Caco-2 (cell line): Measurements from ENCODE around the gene EZH2. TPM values are rescaled to one million over a fixed set of nuclear protein-coding genes. Genes with fewer than 3 reads are reported as not detected.

Source experiments
- BruUV-seq: library from RNA; stranded (reverse); fragments of 400-500 nt; replicated peaks from 2 replicates; lab custom pipeline; 2021; lab: Mats Ljungman, UMichigan
- CTCF ChIA-PET: fragments of 300-600 bp; sonication (Branson Sonifier 250); formaldehyde crosslinking; loops from one replicate; lab custom pipeline; 2022; ENCODE audit warnings: antibody characterized with exemption; lab: Charles Lee
- POLR2A ChIA-PET: fragments of 300-600 bp; sonication (Branson Sonifier 250); formaldehyde crosslinking; loops from one replicate; lab custom pipeline; 2022; ENCODE audit warnings: antibody characterized with exemption; lab: Charles Lee
- DNase-seq, 2 experiments: peaks; one replicate each; pipeline versions ENCODE4 v3.0.0 to v3.0.0-alpha.2; 2020 to 2022
- H3K27me3 ChIP-seq: replicated peaks from 2 replicates; pipeline ENCODE4 v1.6.0; 2011; ENCODE audit warnings: low read length; ENCODE audit not compliant: control insufficient read depth, insufficient read depth
- H3K36me3 ChIP-seq: 2 replicates; pipeline ENCODE4 v1.5.1; 2011; ENCODE audit warnings: low read length; ENCODE audit not compliant: control insufficient read depth, insufficient read depth
- H3K4me1 ChIP-seq: fragments of 250-450 bp; sonication (Bioruptor Pico); 2 replicates; pipeline ENCODE4 v1.5.1; 2020; ENCODE audit warnings: mild to moderate bottlenecking
- H3K4me3 ChIP-seq: 2 replicates; pipeline ENCODE4 v1.5.1; 2011; ENCODE audit warnings: low read depth, mild to moderate bottlenecking, control low read depth, low read length
- H3K9me3 ChIP-seq: fragments of 250-450 bp; sonication (Bioruptor Pico); 2 replicates; pipeline ENCODE4 v1.5.1; 2020; ENCODE audit warnings: mild to moderate bottlenecking, moderate library complexity
- H3K27ac Mint-ChIP-seq: one replicate; pipeline ENCODE4 v1.8.0; 2022; ENCODE audit warnings: mixed read lengths; ENCODE audit not compliant: unreplicated experiment
- H3K27me3 Mint-ChIP-seq: one replicate; pipeline ENCODE4 v1.8.0; 2022; ENCODE audit warnings: mixed read lengths; ENCODE audit not compliant: insufficient read depth, unreplicated experiment
- H3K36me3 Mint-ChIP-seq: one replicate; pipeline ENCODE4 v1.8.0; 2022; ENCODE audit warnings: mild to moderate bottlenecking, mixed read lengths; ENCODE audit not compliant: insufficient read depth, unreplicated experiment
- H3K4me1 Mint-ChIP-seq: one replicate; pipeline ENCODE4 v1.8.0; 2022; ENCODE audit warnings: low read depth, mixed read lengths; ENCODE audit not compliant: unreplicated experiment
- H3K4me3 Mint-ChIP-seq: one replicate; pipeline ENCODE4 v1.8.0; 2022; ENCODE audit warnings: mild to moderate bottlenecking, moderate library complexity, mixed read lengths; ENCODE audit not compliant: unreplicated experiment
- H3K9me3 Mint-ChIP-seq: one replicate; pipeline ENCODE4 v1.8.0; 2022; ENCODE audit warnings: mixed read lengths; ENCODE audit not compliant: unreplicated experiment
- intact Hi-C: fragments of 100-400 bp; cut with micrococcal nuclease; formaldehyde crosslinking; loops from one replicate; pipeline ENCODE4 v1.10.0; 2022; ENCODE audit not compliant: unreplicated experiment
- total RNA-seq: library from RNA; stranded (reverse); gene quantifications from 2 replicates; pipeline ENCODE4 v1.2.3, GENCODE V29; 2022
- TF ChIP-seq, protein P1 (sequence below), 2 experiments: fragments of 200-600 bp in 1 of 2; IDR thresholded peaks; 1 replicate in 1 of 2; 2 replicates in 1 of 2; pipeline versions ENCODE4 v1.5.1 to v1.8.0; 2011 to 2022; ENCODE audit warnings: antibody characterized with exemption in 1 of 2, control low read depth in 1 of 2, inconsistent platforms in 1 of 2, low read depth in 1 of 2, low read length in 1 of 2, mild to moderate bottlenecking in 1 of 2, moderate library complexity in 1 of 2; ENCODE audit not compliant: insufficient read depth in 1 of 2, severe bottlenecking in 1 of 2, unreplicated experiment in 1 of 2

EZH2 gene
- total RNA-seq, 1 experiment from 2014 or later = 63.7 TPM

DNA sequence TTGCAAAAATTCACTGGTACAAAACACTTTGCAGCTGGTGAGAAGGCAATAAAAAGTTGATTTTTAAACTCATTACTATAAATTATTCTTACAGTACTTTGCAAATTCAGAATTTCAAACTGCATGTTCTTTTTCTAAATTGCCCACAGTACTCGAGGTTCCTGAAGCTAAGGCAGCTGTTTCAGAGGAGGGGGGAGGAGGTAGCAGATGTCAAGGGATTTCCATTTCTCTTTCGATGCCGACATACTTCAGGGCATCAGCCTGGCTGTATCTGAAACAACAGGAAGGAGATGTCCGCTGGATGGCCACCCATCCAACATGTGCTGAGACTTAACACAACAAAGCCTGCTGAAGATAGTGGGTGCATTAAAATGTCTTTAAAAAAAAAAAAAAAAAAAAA is 76.7 kb downstream of the EZH2 start:
- peaks cover 92% of the 10 kb centered on the region for H3K36me3 Mint-ChIP-seq

DNA sequence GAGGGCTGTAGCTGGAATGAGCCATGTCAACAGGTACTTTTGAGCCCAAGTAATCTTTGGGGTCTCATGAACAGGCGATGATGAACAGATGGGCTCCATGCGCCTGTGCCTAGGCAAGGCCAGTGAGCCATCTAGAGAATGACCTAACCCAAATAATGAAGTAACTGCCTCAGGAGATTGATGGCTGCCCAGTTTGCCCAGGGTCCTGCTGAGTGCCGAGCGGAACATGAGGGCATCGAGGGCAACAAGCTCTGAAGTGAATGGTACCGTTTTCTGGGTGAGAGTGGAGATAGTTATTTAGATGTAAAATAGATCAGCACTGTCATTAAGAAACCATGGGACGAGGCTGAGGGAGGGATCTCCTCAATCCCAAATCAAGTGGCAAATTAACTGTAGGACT is 77.9 kb downstream of the EZH2 start:
- Histone ChIP-seq H3K36me3 (no peaks in the 10 kb centered on the region; the same call in 1 of the 2 replicates), H3K4me1 (no peaks in the 10 kb centered on the region), H3K9me3 (no peaks in the 10 kb centered on the region), H3K4me3 (no peak overlapping the region), H3K27me3 (no peaks in the 10 kb centered on the region)
- ChIA-PET POLR2A (no interaction called here), CTCF (interaction anchor here (0.7 kb wide), 1 partner anchor 10 kb away, joined by 3 read pairs; no protein-coding TSS in a partner anchor)
- intact Hi-C loops = loop anchor here (10.0 kb wide), 1 partner anchor 301 kb away; no protein-coding TSS in a partner anchor
- H3K27ac Mint-ChIP-seq = no peak overlapping the region
- H3K36me3 Mint-ChIP-seq = peaks cover 94% of the 10 kb centered on the region
- H3K4me1 Mint-ChIP-seq = no peaks in the 10 kb centered on the region
- no peak for DNase-seq
- no TSS peak for BruUV-seq
- TF ChIP-seq, protein P1, sequence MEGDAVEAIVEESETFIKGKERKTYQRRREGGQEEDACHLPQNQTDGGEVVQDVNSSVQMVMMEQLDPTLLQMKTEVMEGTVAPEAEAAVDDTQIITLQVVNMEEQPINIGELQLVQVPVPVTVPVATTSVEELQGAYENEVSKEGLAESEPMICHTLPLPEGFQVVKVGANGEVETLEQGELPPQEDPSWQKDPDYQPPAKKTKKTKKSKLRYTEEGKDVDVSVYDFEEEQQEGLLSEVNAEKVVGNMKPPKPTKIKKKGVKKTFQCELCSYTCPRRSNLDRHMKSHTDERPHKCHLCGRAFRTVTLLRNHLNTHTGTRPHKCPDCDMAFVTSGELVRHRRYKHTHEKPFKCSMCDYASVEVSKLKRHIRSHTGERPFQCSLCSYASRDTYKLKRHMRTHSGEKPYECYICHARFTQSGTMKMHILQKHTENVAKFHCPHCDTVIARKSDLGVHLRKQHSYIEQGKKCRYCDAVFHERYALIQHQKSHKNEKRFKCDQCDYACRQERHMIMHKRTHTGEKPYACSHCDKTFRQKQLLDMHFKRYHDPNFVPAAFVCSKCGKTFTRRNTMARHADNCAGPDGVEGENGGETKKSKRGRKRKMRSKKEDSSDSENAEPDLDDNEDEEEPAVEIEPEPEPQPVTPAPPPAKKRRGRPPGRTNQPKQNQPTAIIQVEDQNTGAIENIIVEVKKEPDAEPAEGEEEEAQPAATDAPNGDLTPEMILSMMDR (IDR thresholded peaks at IDR 0.05; ENCODE audit: insufficient read depth in 1 of 2, low read depth in 1 of 2, low read length in 1 of 2, severe bottlenecking in 1 of 2, unreplicated experiment in 1 of 2) = no peak
- H3K27me3 Mint-ChIP-seq = no peaks in the 10 kb centered on the region
- H3K9me3 Mint-ChIP-seq = no peaks in the 10 kb centered on the region
- no peak overlapping the region for H3K4me3 Mint-ChIP-seq

More for the DNA sequence above, 76.7 kb downstream of the EZH2 start:
- TF ChIP-seq, protein P1 (IDR thresholded peaks at IDR 0.05; ENCODE audit: insufficient read depth in 1 of 2, low read depth in 1 of 2, low read length in 1 of 2, severe bottlenecking in 1 of 2, unreplicated experiment in 1 of 2) = no peak
- H3K9me3 ChIP-seq = no peaks in the 10 kb centered on the region
- no peaks in the 10 kb centered on the region for H3K27me3 ChIP-seq
- no peak overlapping the region for H3K4me3 ChIP-seq
- ChIA-PET POLR2A (interaction anchor here (0.6 kb wide), 1 partner anchor 107 kb away, joined by 3 read pairs; no protein-coding TSS in a partner anchor), CTCF (no interaction called here)
- H3K9me3 Mint-ChIP-seq = no peaks in the 10 kb centered on the region
- H3K4me1 Mint-ChIP-seq = no peaks in the 10 kb centered on the region
- H3K4me1 ChIP-seq = no peaks in the 10 kb centered on the region
- no peak overlapping the region for H3K4me3 Mint-ChIP-seq
- no peaks in the 10 kb centered on the region; the same call in 1 of the 2 replicates for H3K36me3 ChIP-seq
- H3K27ac Mint-ChIP-seq = no peak overlapping the region
- intact Hi-C loops = loop anchor here (10.0 kb wide), 1 partner anchor 303 kb away; no protein-coding TSS in a partner anchor
- BruUV-seq = no TSS peak
- H3K27me3 Mint-ChIP-seq = no peaks in the 10 kb centered on the region
- no peak for DNase-seq

DNA sequence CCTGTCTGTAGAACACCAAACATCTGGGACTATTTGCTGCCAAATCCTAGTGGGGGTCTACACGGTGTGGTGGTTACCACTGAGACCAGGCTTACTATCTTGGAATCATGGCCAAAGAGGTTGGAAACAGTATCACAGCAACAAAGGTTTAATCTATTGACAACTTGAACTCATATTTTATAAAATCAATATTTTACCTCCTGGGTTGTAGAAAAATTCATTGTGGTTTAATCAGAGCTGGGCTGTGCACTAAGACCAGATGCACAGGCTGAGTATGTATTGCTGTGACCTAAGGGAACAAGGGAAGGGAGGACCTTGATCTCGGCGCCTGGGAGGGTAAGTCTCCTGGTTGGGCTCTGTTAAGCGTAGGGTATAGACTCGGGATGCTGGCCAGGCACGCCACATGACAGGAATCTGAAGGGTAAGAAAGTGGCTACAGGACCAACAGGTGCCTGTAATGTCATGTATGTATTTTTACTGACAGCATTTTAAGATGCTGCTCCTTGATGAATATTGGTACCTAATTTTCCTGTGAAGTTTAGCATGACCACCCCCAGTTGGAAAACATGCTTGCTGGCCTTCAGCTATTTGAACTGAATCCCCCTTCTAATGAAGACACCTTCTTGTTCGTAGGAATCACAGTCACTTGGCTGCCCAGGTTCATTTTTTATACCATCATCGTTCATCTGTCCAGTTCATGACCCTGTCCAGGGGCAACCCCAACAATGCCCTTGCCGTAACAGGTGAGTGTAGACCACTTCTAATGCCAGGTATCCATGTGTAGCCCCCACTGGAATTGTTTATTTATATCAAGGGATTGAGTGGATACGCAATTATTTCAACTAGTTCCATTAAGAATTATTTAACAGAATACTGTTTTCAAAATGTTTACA is 79.5 kb downstream of the EZH2 start:
- no peaks in the 10 kb centered on the region for H3K27me3 ChIP-seq
- H3K36me3 ChIP-seq = peaks cover 2% of the 10 kb centered on the region
- CTCF ChIA-PET = no interaction called here
- H3K4me1 Mint-ChIP-seq = no peaks in the 10 kb centered on the region
- no peaks in the 10 kb centered on the region for H3K9me3 ChIP-seq
- no peak for DNase-seq
- intact Hi-C loops = loop anchor here (10.0 kb wide), 1 partner anchor 300 kb away; no protein-coding TSS in a partner anchor
- no peaks in the 10 kb centered on the region for H3K27me3 Mint-ChIP-seq
- TF ChIP-seq, protein P1 (IDR thresholded peaks at IDR 0.05; ENCODE audit: insufficient read depth in 1 of 2, low read depth in 1 of 2, low read length in 1 of 2, severe bottlenecking in 1 of 2, unreplicated experiment in 1 of 2) = no peak
- H3K4me1 ChIP-seq = no peaks in the 10 kb centered on the region
- H3K36me3 Mint-ChIP-seq = peaks cover 94% of the 10 kb centered on the region
- H3K4me3 ChIP-seq = no peak overlapping the region
- POLR2A ChIA-PET = no interaction called here
- H3K27ac Mint-ChIP-seq = no peak overlapping the region
- no peaks in the 10 kb centered on the region for H3K9me3 Mint-ChIP-seq
- TSS peak; percentile 16 for BruUV-seq
- no peak overlapping the region for H3K4me3 Mint-ChIP-seq
